KOPT-K1 (cell line): Measurements from ENCODE around the gene DISP1.

Experiments used
- H3K27ac ChIP-seq: fragments of 200-600 bp; sonication (generic); 2 replicates; pipeline ENCODE4 v1.5.1; 2016; ENCODE audit warnings: antibody characterized with exemption, mild to moderate bottlenecking, low read depth, low read length; ENCODE audit not compliant: poor library complexity, severe bottlenecking
- H3K36me3 ChIP-seq: fragments of 200-600 bp; sonication (generic); 2 replicates; pipeline ENCODE4 v1.5.1; 2017; ENCODE audit warnings: antibody characterized with exemption, mild to moderate bottlenecking, low read length, moderate library complexity; ENCODE audit not compliant: insufficient read depth
- H3K9me3 ChIP-seq: fragments of 200-600 bp; sonication (generic); 2 replicates; pipeline ENCODE4 v1.5.1; 2017; ENCODE audit warnings: antibody characterized with exemption, low read length, mild to moderate bottlenecking; ENCODE audit not compliant: insufficient read depth, poor library complexity, severe bottlenecking

The DISP1 gene, protein sequence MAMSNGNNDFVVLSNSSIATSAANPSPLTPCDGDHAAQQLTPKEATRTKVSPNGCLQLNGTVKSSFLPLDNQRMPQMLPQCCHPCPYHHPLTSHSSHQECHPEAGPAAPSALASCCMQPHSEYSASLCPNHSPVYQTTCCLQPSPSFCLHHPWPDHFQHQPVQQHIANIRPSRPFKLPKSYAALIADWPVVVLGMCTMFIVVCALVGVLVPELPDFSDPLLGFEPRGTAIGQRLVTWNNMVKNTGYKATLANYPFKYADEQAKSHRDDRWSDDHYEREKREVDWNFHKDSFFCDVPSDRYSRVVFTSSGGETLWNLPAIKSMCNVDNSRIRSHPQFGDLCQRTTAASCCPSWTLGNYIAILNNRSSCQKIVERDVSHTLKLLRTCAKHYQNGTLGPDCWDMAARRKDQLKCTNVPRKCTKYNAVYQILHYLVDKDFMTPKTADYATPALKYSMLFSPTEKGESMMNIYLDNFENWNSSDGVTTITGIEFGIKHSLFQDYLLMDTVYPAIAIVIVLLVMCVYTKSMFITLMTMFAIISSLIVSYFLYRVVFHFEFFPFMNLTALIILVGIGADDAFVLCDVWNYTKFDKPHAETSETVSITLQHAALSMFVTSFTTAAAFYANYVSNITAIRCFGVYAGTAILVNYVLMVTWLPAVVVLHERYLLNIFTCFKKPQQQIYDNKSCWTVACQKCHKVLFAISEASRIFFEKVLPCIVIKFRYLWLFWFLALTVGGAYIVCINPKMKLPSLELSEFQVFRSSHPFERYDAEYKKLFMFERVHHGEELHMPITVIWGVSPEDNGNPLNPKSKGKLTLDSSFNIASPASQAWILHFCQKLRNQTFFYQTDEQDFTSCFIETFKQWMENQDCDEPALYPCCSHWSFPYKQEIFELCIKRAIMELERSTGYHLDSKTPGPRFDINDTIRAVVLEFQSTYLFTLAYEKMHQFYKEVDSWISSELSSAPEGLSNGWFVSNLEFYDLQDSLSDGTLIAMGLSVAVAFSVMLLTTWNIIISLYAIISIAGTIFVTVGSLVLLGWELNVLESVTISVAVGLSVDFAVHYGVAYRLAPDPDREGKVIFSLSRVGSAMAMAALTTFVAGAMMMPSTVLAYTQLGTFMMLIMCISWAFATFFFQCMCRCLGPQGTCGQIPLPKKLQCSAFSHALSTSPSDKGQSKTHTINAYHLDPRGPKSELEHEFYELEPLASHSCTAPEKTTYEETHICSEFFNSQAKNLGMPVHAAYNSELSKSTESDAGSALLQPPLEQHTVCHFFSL (N-terminal part only)

DNA sequence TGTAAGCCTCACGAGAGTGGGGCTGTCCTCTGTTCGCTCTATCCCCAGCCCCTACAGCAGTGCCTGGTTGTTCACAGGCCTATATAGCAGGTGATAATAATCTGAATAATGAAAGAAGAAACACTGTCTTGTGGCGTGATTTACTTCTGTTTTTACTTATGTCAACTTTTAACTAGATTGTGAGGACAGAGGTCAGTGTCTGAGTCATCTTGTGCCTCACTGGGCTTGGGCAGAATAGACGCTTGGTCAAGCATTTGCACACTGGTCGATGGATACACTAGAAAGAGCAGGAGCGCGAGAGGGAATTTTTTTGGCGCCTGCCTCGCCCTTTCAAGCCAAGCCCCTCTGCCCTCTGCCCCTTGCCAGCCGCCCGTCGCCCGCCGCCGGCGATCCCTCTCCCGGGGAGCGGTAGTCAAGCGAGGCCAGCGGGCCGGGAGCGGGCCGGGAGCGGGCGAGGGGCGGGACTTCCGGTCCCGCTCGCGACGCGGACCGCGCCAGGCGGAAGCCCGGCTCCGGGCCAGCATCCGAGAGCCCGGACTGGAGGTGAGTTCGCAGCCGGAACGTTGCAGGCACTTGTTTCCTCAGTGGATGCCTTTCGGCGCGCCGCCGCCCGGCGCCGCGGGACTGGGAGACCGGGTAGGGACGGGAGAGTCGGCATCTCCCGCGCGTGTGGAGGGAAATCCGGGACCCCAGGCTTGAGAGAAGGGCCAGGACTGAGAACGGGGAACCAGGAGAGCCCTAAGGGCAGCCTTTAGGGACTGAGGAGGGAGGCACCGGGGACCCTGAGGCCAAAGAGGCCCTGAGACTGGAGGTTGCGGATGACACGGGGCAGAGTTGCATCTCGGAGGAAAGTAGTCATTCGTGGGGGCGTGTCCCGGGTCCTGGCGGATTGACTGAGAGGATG lies at the start of gene DISP1:
Gene DISP1 (plus strand): TSS at position 504 of the 904 bp plus-strand sequence. CDS start 127,785 bp downstream, outside the sequence.
- no peaks in the 10 kb centered on the region for H3K9me3 ChIP-seq
- peak within 1 kb of the TSS; percentile 70 for H3K27ac ChIP-seq
- no peaks in the 10 kb centered on the region for H3K36me3 ChIP-seq

DNA sequence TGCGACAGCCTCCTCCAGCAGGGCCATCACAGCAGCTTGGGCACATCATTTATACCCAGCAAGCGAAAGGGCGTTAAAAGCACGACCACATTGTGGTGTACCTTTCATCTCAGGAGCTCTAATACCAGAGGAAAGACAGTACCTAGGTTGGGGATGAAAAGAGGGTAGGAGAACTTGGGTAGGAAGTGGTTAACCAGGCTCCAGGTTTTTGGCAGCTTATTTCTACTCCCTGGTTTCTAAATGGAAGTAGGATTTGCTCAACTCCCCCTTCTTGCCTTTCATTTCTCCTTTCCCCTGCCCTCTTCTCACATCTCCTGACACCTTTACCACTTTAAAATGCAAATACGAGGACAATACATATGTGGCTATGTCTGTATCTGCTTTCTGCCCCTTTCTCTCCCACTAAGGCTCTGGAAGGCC lies 47.7 kb upstream of the DISP1 start:
- no peaks in the 10 kb centered on the region for H3K36me3 ChIP-seq
- peaks cover 9% of the 10 kb centered on the region for H3K9me3 ChIP-seq
- H3K27ac ChIP-seq, result no peak overlapping the region

DNA sequence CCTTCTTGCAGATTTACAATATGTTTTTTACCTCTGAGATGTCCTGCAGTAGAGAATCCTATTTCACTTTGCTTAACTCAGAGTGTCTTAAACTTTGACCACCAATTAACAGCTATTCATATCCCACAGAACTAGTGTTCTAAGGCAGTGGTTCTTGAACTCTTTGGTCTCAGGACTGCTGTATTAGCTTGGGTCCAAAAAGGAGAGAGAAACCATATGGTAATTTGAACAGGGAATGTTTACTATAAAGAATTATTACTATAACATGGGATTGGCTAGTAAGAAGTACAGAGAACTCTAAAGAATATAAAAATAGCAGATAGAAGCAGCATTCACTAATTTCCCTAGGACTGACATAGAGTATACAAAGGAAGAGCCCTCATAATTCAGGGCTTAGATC lies 46.2 kb upstream of the DISP1 start:
- Histone ChIP-seq H3K36me3 (no peaks in the 10 kb centered on the region), H3K27ac (no peak overlapping the region), H3K9me3 (peaks cover 9% of the 10 kb centered on the region)

DNA sequence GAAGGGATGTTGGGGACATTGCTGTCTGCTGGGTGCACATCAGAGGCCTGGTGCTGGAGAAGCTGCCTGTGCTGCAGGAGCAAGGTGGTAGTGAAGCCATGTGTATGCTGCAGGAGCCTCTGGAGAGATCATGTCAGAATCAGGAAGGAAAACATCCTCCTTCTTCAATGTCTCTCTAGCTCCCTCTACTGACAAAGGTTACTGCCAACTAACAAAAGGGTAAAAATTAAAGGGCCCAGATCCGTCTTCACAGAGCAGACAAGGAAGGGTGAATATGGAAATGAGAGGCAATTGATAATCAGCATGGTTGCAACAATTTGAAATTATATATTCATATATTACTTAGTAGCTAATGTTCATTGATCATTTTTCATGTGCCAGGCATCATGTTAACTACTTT lies 45.7 kb upstream of the DISP1 start:
- Histone ChIP-seq H3K9me3 (peaks cover 9% of the 10 kb centered on the region), H3K27ac (no peak overlapping the region)

DNA sequence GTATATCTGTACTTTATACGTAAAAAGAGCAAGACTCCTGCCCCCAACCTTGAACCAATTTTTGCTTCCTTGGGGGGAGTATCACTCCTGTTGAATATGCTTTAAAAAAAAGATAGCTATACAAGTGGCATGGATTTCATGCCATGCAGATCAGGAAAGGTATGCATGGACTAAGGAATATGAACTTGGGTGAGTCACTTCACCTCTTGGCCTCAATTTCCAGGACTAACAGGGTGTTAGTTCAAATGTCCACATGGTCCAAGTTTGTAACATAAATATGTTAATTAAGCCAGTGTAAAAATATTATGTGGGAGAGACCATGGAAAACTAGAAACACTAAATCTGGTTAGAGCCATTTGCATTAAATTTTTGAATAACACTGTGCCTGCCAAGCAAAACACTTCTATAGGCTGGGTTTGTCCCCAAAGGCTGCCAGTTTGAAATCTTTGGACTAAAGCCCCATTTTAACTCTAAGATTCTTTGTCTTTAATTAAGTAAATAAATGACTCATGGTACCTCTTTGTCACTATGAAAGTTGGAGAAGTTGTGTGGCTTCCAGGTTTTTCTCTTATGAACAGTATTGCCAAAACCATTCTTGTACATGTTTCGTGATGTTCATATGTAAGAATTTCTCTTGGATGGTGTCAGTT lies 44.7 kb upstream of the DISP1 start:
- H3K9me3 ChIP-seq, result peaks cover 9% of the 10 kb centered on the region
- H3K27ac ChIP-seq, result no peak overlapping the region
- H3K36me3 ChIP-seq, result no peaks in the 10 kb centered on the region

More for the DNA sequence above, 45.7 kb upstream of the DISP1 start:
- H3K36me3 ChIP-seq, result no peaks in the 10 kb centered on the region

DNA sequence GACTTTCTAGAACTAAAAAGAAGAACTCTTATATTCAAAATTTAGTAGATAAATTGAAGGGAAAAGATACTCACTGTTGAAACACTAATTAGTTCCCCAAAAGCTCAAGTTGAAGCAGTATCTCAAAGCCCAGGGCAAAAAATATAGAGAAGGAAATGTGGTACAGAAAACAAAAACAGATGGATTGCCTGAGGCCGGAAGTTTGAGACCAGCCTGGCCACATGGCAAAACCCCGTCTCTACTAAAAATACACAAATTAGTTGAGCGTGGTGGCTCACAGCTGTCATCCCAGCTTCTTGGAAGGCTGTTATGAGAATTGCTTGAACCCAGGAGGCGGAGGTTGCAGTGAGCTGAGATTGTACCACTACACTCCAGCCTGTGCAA lies 41.9 kb upstream of the DISP1 start:
- Histone ChIP-seq H3K36me3 (no peaks in the 10 kb centered on the region), H3K27ac (no peak overlapping the region), H3K9me3 (peaks cover 9% of the 10 kb centered on the region)

DNA sequence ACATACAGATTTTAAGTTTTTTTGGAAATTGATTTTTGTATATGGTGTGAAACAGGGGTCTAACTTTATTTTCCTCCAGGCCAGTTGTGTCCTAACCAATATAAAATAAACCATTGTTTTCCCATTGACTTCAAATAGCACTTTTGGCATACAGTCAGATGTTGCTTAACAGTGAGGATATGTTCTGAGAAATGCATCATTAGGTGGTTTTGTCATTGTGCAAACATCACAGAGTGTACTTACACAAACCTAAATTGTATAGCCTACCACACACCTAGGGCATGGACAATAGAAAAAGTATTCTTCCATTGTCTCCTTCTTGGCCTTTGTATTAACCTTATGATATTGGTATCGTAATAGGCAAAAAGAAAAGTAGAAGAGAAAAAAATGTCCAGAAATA lies 37.4 kb upstream of the DISP1 start:
- no peaks in the 10 kb centered on the region for H3K36me3 ChIP-seq
- H3K27ac ChIP-seq, result no peak overlapping the region
- no peaks in the 10 kb centered on the region for H3K9me3 ChIP-seq

DNA sequence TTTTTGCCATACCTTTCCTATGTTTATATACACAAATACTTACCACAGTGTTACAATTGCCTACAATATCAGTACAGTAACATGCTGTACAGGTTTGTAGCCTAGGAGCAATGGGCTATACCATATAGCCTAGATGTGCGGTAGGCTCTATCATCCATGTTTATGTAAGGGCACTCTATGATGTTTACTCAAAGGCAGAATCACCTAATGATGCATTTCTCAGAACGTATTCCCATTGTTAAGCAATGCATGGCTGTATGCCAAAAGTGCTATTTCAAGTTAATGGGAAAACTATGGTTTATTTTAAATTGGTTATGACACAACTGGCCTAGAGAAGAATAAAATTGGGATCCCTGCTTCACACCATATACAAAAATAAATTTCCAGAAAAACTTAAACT lies 36.9 kb upstream of the DISP1 start:
- Histone ChIP-seq H3K9me3 (no peaks in the 10 kb centered on the region), H3K27ac (no peak overlapping the region), H3K36me3 (no peaks in the 10 kb centered on the region)

DNA sequence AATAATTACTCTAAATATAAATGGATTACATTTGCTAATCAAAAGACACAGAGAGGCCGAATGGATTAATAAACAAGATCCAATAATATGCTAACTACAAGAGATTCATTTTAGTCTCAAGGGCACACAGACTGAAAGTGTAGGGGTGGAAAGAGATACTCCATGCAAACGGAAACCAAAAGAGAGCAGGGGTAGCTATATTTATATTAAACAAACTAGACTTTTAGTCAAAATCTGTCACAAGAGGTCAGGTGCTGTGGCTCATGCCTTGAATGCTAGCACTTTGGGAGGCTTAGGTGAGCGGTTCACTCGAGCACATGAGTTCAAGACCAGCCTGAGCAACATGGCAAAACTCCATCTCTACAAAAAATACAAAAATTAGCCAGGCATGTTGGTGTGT lies 33.6 kb upstream of the DISP1 start:
- Histone ChIP-seq H3K9me3 (no peaks in the 10 kb centered on the region), H3K36me3 (no peaks in the 10 kb centered on the region), H3K27ac (no peak overlapping the region)

DNA sequence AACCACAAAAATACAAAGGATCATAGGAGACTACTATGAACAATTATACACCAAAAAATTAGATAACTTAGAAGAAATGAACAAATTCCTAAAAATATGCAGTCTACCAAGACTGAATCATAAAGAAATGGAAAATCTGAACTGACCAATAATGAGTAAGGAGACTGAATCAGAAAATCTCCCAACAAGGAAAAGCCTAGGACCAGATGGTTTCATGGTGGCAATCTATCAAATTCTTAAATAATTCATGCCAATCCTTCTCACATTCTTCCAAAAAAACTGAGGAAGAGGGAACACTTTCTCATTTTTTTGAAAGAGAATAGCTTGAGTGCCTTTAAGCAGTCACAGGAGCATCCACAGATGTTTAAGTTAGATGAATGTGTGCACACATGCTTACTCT lies 31.8 kb upstream of the DISP1 start:
- H3K27ac ChIP-seq, result no peak overlapping the region
- no peaks in the 10 kb centered on the region for H3K36me3 ChIP-seq
- H3K9me3 ChIP-seq, result no peaks in the 10 kb centered on the region

DNA sequence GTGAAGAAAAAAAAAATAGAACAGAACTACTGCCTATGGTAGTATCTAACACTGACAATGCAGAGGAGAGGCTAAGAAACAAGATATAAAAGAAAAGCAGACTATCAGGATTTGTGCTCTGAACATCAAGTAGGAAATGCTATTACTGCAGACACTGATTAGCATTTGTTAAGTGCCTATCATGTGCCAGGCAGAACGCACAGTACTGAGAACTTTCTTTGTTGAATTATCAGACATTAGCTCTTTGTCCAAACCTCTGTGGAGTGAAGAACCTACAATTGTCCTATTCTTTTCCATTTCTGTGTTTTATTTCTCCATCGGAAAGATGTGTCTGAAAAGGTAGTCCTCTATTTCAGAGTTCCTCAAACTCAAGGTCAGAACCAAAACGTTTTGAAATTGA lies 30.5 kb upstream of the DISP1 start:
- Histone ChIP-seq H3K36me3 (no peaks in the 10 kb centered on the region), H3K9me3 (no peaks in the 10 kb centered on the region), H3K27ac (no peak overlapping the region)

DNA sequence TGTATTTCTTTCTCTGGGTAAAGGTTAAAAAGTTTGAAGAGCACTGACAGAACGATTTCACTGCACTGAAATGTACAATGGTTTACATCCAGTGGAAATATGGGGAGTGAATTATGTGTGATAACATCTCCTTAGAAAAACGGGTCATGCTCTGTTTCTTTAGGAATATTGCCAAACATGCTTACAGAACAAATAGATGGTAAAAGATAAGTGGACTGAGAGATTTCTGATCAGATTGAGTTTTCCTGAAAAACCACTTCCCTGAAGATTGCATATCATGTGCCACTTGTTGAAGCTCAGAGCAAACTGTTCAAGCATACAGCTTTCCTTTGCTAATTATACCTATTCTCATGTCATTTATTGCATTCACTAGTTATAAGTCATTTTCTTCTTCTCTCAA lies 29.9 kb upstream of the DISP1 start:
- no peak overlapping the region for H3K27ac ChIP-seq
- H3K9me3 ChIP-seq, result peaks cover 1% of the 10 kb centered on the region

DNA sequence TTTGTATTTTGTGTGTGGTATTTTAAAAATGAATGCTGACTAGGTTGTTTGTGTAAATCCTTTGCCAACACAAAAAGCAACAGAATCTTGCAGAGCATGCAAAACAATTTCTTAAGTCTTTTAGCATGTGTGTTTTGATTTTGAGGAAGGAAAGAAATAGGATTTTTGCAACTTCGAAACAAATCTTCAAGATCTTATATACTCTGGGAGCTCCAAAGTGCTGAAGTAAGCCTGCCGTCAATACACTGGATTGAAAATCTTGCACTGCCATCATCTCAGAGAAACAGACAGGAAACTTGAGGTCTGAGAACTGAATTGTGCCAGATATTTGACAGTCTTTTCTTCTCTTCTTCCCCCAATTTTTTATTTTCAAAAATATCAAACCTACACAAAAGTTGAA lies 29.3 kb upstream of the DISP1 start:
- Histone ChIP-seq H3K9me3 (peaks cover 7% of the 10 kb centered on the region), H3K27ac (no peak overlapping the region), H3K36me3 (no peaks in the 10 kb centered on the region)

More for the DNA sequence above, 29.9 kb upstream of the DISP1 start:
- H3K36me3 ChIP-seq, result no peaks in the 10 kb centered on the region

DNA sequence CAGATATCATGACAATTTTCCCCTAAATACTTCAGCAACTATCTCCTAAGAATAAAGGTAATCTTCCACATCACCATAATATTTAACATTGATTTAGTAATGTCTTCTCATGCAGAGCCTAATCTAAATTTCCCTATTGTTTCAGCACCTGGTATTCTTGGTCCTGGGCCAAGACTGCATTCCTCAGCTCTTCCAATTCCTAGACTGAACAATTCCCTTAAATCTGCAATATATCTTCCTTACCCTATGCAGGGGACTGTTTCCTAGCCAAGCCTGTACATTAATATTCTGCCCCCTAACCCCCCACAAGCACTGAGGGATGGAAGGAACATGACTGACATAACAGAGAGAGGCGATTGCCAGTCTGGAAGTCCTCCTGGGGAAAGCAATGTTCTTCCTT lies 28.7 kb upstream of the DISP1 start:
- Histone ChIP-seq H3K36me3 (no peaks in the 10 kb centered on the region), H3K27ac (no peak overlapping the region), H3K9me3 (peaks cover 10% of the 10 kb centered on the region)
